ENCODE results near the gene SLC28A3. TPM values are rescaled to one million over a fixed set of nuclear protein-coding genes. Genes with fewer than 3 reads are reported as not detected.
A peak's percentile ranks its signal among the peaks of the same experiment; 100 is the strongest.

Gene SLC28A3
- total RNA-seq, 1 experiment from 2014 or later: not detected

DNA sequence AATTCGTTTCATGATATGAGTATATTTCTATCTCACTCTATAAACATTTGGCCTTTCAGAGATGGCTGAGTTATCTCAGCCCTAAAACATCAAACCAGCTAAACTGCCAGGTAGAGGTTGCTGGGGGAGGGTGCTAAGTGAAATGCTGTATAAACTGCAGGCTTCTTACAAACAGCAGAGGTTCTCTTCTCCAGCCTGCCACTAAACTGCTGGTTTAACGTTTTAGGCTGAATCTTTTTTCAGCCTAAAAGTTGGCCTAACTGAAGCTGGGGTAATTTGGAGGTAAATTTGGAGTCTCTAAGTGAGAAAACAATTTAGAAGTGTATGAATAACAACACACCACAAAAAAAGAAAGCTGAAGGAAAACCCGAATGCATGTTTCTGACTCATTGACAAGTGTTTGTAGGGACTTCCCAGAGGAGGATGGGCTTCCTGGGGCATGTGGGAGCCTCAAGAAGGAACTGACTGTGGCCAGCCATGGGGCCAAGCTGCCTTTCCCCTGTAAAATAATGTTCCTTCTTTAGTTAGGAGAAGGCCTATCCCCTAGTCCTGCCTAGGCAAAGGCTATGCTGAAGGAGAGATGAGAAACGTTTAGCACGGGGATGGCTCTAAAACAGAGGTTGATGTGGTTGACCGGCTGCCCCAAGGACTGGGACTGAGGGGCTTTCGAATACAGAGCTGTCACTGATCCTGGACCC, 44.3 kb downstream of the SLC28A3 start:
- no TSS peak for BruUV-seq (replicated peaks)
- intact Hi-C loops (cut with micrococcal nuclease; ENCODE audit: unreplicated experiment): no loop called here
- Histone ChIP-seq H3K9me3 (ENCODE audit: low read depth, low read length, poor library complexity, severe bottlenecking) (no peaks in the 10 kb centered on the region), H3K36me3 (ENCODE audit: insufficient read depth, low read length, poor library complexity, severe bottlenecking) (no peaks in the 10 kb centered on the region), H3K27me3 (replicated peaks; ENCODE audit: insufficient read depth, low read depth, low read length, poor library complexity) (no peaks in the 10 kb centered on the region), H3K4me3 (ENCODE audit: low read depth, low read length, poor library complexity, severe bottlenecking) (no peak overlapping the region), H3K27ac (ENCODE audit: low read depth, low read length, poor library complexity, severe bottlenecking) (no peak overlapping the region), H3K4me1 (ENCODE audit: insufficient read depth, low read length, poor library complexity, severe bottlenecking) (no peaks in the 10 kb centered on the region)
- DNase-seq (ENCODE audit: low spot score): no peak
- POLR2A ChIA-PET (ENCODE audit: low non-redundant PET): no interaction called here
- CTCF ChIA-PET: no interaction called here
- TF ChIP-seq, protein P1, sequence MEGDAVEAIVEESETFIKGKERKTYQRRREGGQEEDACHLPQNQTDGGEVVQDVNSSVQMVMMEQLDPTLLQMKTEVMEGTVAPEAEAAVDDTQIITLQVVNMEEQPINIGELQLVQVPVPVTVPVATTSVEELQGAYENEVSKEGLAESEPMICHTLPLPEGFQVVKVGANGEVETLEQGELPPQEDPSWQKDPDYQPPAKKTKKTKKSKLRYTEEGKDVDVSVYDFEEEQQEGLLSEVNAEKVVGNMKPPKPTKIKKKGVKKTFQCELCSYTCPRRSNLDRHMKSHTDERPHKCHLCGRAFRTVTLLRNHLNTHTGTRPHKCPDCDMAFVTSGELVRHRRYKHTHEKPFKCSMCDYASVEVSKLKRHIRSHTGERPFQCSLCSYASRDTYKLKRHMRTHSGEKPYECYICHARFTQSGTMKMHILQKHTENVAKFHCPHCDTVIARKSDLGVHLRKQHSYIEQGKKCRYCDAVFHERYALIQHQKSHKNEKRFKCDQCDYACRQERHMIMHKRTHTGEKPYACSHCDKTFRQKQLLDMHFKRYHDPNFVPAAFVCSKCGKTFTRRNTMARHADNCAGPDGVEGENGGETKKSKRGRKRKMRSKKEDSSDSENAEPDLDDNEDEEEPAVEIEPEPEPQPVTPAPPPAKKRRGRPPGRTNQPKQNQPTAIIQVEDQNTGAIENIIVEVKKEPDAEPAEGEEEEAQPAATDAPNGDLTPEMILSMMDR (conservative IDR thresholded peaks at IDR 0.05; ENCODE audit: low read depth, low read length): no peak
- no peak for TF ChIP-seq EZH2 (IDR thresholded peaks at IDR 0.05; ENCODE audit: borderline replicate concordance, low read depth, low read length, poor library complexity, severe bottlenecking)

DNA sequence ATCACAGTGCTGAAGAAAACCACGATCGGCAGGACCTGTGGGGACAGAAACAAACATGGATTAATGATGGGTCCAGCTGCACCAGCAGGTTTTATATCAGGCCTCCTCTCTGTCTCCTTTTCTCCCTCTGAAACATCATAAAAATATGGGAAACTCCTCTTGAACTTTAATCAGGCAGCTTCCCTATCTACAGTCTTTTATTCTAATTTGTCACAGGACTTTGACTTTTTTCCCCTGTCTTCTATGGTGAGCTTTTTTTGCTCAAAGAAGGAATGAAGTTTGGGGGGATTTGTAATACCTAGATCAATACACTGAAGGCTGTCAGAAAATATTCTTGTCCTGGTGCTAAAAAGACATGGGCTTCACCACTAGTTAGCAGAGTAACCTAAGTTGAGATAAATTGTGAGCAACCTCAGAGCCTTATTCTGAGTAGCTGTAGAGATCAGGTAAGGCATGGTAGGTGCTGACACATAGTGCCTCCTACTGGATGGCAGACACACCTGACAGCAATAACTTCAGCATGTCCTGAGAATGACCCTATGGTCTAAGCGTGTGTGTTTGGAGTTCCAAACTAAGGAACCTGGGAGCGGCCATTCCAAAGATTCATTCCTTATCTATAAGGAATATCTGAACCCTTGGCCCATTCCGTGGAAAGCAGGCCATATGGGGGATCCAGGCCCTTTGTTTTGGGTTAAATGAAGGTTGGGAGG, 46.2 kb downstream of the SLC28A3 start:
- Histone ChIP-seq H3K9me3 (ENCODE audit: low read depth, low read length, poor library complexity, severe bottlenecking) (no peaks in the 10 kb centered on the region), H3K27me3 (replicated peaks; ENCODE audit: insufficient read depth, low read depth, low read length, poor library complexity) (no peaks in the 10 kb centered on the region), H3K4me1 (ENCODE audit: insufficient read depth, low read length, poor library complexity, severe bottlenecking) (no peaks in the 10 kb centered on the region), H3K36me3 (ENCODE audit: insufficient read depth, low read length, poor library complexity, severe bottlenecking) (no peaks in the 10 kb centered on the region), H3K4me3 (ENCODE audit: low read depth, low read length, poor library complexity, severe bottlenecking) (no peak overlapping the region), H3K27ac (ENCODE audit: low read depth, low read length, poor library complexity, severe bottlenecking) (no peak overlapping the region)
- no TSS peak for BruUV-seq (replicated peaks)
- ChIA-PET POLR2A (ENCODE audit: low non-redundant PET) (no interaction called here), CTCF (interaction anchor here (0.5 kb wide), 1 partner anchor 15 kb away, joined by 6 read pairs; no protein-coding TSS in a partner anchor)
- intact Hi-C loops (cut with micrococcal nuclease; ENCODE audit: unreplicated experiment): no loop called here
- DNase-seq (ENCODE audit: low spot score): no peak
- no peak for TF ChIP-seq EZH2 (IDR thresholded peaks at IDR 0.05; ENCODE audit: borderline replicate concordance, low read depth, low read length, poor library complexity, severe bottlenecking)
- TF ChIP-seq, protein P1 (conservative IDR thresholded peaks at IDR 0.05; ENCODE audit: low read depth, low read length): 0 out of 2 replicates have a peak, but pooled peaks have one; percentile 29

DNA sequence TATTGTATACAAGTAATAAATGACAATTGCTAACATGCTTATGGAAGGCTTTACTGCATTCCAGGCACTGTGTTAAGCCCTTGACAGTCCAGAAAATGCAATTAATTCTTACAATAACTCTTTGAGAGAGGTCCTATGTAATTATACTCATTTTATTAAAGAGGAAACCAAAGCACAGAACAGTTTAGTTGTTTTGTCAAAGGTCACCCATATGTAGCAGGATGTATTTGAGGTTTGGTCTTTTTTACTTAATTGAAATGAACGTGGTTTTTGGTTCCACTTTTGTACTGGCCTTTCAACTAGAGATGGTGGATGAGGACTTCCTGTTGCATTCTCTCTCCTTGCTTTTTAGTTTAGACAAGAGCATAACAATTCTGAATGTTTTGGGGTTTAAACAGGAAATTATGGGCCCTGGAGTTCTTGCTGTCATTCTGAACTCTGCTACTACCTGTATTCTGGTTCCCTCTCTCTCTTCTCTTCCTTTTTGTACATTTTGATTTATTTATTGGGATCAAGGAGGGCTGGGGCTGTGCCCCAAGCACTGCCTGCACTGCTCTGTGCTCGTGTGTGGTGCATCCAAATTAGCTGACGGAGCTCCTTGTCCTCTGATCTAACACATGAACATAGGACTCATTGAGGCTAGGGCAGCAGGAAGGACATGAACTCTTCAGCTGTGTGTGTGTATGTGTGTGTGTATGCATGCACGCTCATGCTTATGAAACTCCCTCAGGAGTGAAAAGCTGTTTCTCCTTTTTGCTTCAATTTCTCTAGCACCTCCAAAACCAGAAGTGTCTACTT, 47.4 kb downstream of the SLC28A3 start:
- no peaks in the 10 kb centered on the region for H3K27me3 ChIP-seq (replicated peaks; ENCODE audit: insufficient read depth, low read depth, low read length, poor library complexity)
- intact Hi-C loops (cut with micrococcal nuclease; ENCODE audit: unreplicated experiment): no loop called here
- H3K9me3 ChIP-seq (ENCODE audit: low read depth, low read length, poor library complexity, severe bottlenecking): no peaks in the 10 kb centered on the region
- CTCF ChIA-PET: no interaction called here
- no peak overlapping the region for H3K4me3 ChIP-seq (ENCODE audit: low read depth, low read length, poor library complexity, severe bottlenecking)
- no peak for DNase-seq (ENCODE audit: low spot score)
- H3K27ac ChIP-seq (ENCODE audit: low read depth, low read length, poor library complexity, severe bottlenecking): no peak overlapping the region
- H3K4me1 ChIP-seq (ENCODE audit: insufficient read depth, low read length, poor library complexity, severe bottlenecking): no peaks in the 10 kb centered on the region
- no TSS peak for BruUV-seq (replicated peaks)
- H3K36me3 ChIP-seq (ENCODE audit: insufficient read depth, low read length, poor library complexity, severe bottlenecking): no peaks in the 10 kb centered on the region
- TF ChIP-seq, protein P1 (conservative IDR thresholded peaks at IDR 0.05; ENCODE audit: low read depth, low read length): no peak
- TF ChIP-seq EZH2 (IDR thresholded peaks at IDR 0.05; ENCODE audit: borderline replicate concordance, low read depth, low read length, poor library complexity, severe bottlenecking): no peak
- POLR2A ChIA-PET (ENCODE audit: low non-redundant PET): no interaction called here
